ENCODE data around the gene SMARCA4. TPM values are rescaled to one million over a fixed set of nuclear protein-coding genes. Genes with fewer than 3 reads are reported as not detected.
A peak's percentile ranks its signal among the peaks of the same experiment; 100 is the strongest.
"Not testable (repeated sequence)": the region's sequence is repeated elsewhere in the genome, so short reads cannot be mapped to it uniquely, and the experiment has no call there.

Gene SMARCA4
- total and polyA plus RNA-seq, 5 donors from 2014 or later = 6.3 to 79.5 (median 7.5) TPM

GRCh38 chr19:11097367-11097766, 136.5 kb downstream of the SMARCA4 start:
- not testable (repeated sequence) for H3K4me3 Mint-ChIP-seq; H3K36me3 Mint-ChIP-seq; H3K27me3 ChIP-seq (ENCODE audit: control insufficient read depth, insufficient read depth, low read length); DNase-seq; H3K36me3 ChIP-seq (ENCODE audit: control insufficient read depth, insufficient read depth, low read length); H3K9me3 Mint-ChIP-seq; H3K4me3 ChIP-seq (ENCODE audit: low read depth, low read length); ATAC-seq (ENCODE audit: low read depth in 2 of 2); H3K27me3 Mint-ChIP-seq; H3K9me3 ChIP-seq (ENCODE audit: control insufficient read depth in 2 of 2, low read length in 2 of 2)
- H3K27ac ChIP-seq (ENCODE audit: insufficient read depth, low read length, poor library complexity, severe bottlenecking) = peak overlapping the region; percentile 25
- Mint-ChIP-seq H3K4me1 (peaks cover 17 to 50% (median 31%) of the 10 kb centered on the region in 4 donors), H3K27ac (peak overlapping the region in 2 of 3 donors; percentile 59 to 98)
- H3K4me1 ChIP-seq (ENCODE audit: control insufficient read depth, insufficient read depth, low read length, poor library complexity, severe bottlenecking) = peaks cover 35% of the 10 kb centered on the region

DNA sequence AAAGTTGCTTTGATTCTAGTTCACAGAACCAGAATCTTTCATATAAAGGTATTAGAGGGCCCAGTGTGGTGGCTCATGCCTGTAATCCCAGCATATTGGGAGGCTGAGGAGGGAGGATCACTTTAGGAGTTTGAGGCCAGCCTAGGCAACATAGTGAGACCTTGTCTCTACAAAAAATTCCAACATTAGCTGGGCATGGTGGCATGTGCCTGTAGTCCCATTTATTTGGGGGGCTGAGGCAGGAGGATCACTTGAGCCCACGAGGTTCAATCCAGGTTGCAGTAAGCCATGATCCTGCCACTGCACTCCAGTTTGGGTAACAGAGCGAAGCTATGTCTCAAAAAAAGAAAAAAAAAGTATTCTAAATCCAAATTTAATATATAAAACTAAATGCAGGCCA, 137.5 kb downstream of the SMARCA4 start:
- no peak overlapping the region for H3K27ac Mint-ChIP-seq
- H3K9me3 Mint-ChIP-seq = peaks cover 0 to 7% (median 2%) of the 10 kb centered on the region in 7 donors
- peaks cover 6% of the 10 kb centered on the region for H3K36me3 Mint-ChIP-seq
- H3K27me3 Mint-ChIP-seq = no peaks in the 10 kb centered on the region
- no peaks in the 10 kb centered on the region for H3K27me3 ChIP-seq (ENCODE audit: control insufficient read depth, insufficient read depth, low read length)
- ATAC-seq (ENCODE audit: low read depth in 2 of 2) (no peak), DNase-seq (no peak)
- peaks cover 2 to 5% of the 10 kb centered on the region in 2 experiments for H3K9me3 ChIP-seq (ENCODE audit: control insufficient read depth in 2 of 2, low read length in 2 of 2)
- no peak overlapping the region for H3K4me3 ChIP-seq (ENCODE audit: low read depth, low read length)
- H3K4me1 Mint-ChIP-seq = peaks cover 17 to 40% (median 26%) of the 10 kb centered on the region in 4 donors
- peaks cover 8% of the 10 kb centered on the region for H3K36me3 ChIP-seq (ENCODE audit: control insufficient read depth, insufficient read depth, low read length)
- no peak overlapping the region for H3K4me3 Mint-ChIP-seq
- no peak overlapping the region for H3K27ac ChIP-seq (ENCODE audit: insufficient read depth, low read length, poor library complexity, severe bottlenecking)
- H3K4me1 ChIP-seq (ENCODE audit: control insufficient read depth, insufficient read depth, low read length, poor library complexity, severe bottlenecking) = peaks cover 31% of the 10 kb centered on the region

GRCh38 chr19:11098861-11099260, 138.0 kb downstream of the SMARCA4 start:
- H3K4me3 Mint-ChIP-seq = peak overlapping the region in 1 of 4 donors; percentile 30
- no peaks in the 10 kb centered on the region for H3K27me3 Mint-ChIP-seq
- Histone ChIP-seq H3K4me3 (ENCODE audit: low read depth, low read length) (no peak overlapping the region), H3K36me3 (ENCODE audit: control insufficient read depth, insufficient read depth, low read length) (peaks cover 8% of the 10 kb centered on the region), H3K9me3 (ENCODE audit: control insufficient read depth in 2 of 2, low read length in 2 of 2) (peaks cover 2 to 5% of the 10 kb centered on the region in 2 experiments), H3K27ac (ENCODE audit: insufficient read depth, low read length, poor library complexity, severe bottlenecking) (no peak overlapping the region), H3K4me1 (ENCODE audit: control insufficient read depth, insufficient read depth, low read length, poor library complexity, severe bottlenecking) (peaks cover 31% of the 10 kb centered on the region), H3K27me3 (ENCODE audit: control insufficient read depth, insufficient read depth, low read length) (no peaks in the 10 kb centered on the region)
- peaks cover 9% of the 10 kb centered on the region for H3K36me3 Mint-ChIP-seq
- H3K9me3 Mint-ChIP-seq = peaks cover 0 to 7% (median 2%) of the 10 kb centered on the region in 7 donors
- ATAC-seq (ENCODE audit: low read depth in 2 of 2) = no peak
- no peak for DNase-seq
- peaks cover 17 to 36% (median 25%) of the 10 kb centered on the region in 4 donors for H3K4me1 Mint-ChIP-seq
- peak overlapping the region in 2 of 3 donors; percentile 18 to 31 for H3K27ac Mint-ChIP-seq

DNA sequence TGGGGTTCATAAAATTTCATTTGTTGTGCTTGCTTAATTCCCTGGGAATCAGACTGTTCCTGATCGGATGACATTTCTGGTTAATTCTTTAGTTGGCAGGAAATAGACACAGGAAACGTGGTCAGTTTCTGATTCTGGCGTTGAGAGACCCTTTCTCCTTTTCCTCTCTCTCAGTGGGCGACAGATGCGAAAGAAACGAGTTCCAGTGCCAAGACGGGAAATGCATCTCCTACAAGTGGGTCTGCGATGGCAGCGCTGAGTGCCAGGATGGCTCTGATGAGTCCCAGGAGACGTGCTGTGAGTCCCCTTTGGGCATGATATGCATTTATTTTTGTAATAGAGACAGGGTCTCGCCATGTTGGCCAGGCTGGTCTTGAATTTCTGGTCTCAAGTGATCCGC, 139.2 kb downstream of the SMARCA4 start:
- peaks cover 12% of the 10 kb centered on the region for H3K36me3 ChIP-seq (ENCODE audit: control insufficient read depth, insufficient read depth, low read length)
- H3K4me1 ChIP-seq (ENCODE audit: control insufficient read depth, insufficient read depth, low read length, poor library complexity, severe bottlenecking) = peaks cover 22% of the 10 kb centered on the region
- no peak overlapping the region for H3K4me3 ChIP-seq (ENCODE audit: low read depth, low read length)
- no peak overlapping the region for H3K27ac ChIP-seq (ENCODE audit: insufficient read depth, low read length, poor library complexity, severe bottlenecking)
- DNase-seq (no peak), ATAC-seq (ENCODE audit: low read depth in 2 of 2) (no peak)
- no peaks in the 10 kb centered on the region for H3K27me3 ChIP-seq (ENCODE audit: control insufficient read depth, insufficient read depth, low read length)
- peak overlapping the region in 1 of 4 donors; percentile 44 for H3K4me3 Mint-ChIP-seq
- peaks cover 13 to 26% (median 19%) of the 10 kb centered on the region in 4 donors for H3K4me1 Mint-ChIP-seq
- H3K9me3 ChIP-seq (ENCODE audit: control insufficient read depth in 2 of 2, low read length in 2 of 2) = peaks cover 2 to 5% of the 10 kb centered on the region in 2 experiments
- H3K9me3 Mint-ChIP-seq = peaks cover 0 to 7% (median 2%) of the 10 kb centered on the region in 7 donors
- H3K27me3 Mint-ChIP-seq = no peaks in the 10 kb centered on the region
- H3K27ac Mint-ChIP-seq = peak overlapping the region in 1 of 3 donors; percentile 71
- peaks cover 12% of the 10 kb centered on the region for H3K36me3 Mint-ChIP-seq

GRCh38 chr19:11101057-11101456, 140.2 kb downstream of the SMARCA4 start:
- no peaks in the 10 kb centered on the region for H3K27me3 Mint-ChIP-seq
- Histone ChIP-seq H3K27ac (ENCODE audit: insufficient read depth, low read length, poor library complexity, severe bottlenecking) (no peak overlapping the region), H3K4me3 (ENCODE audit: low read depth, low read length) (no peak overlapping the region), H3K4me1 (ENCODE audit: control insufficient read depth, insufficient read depth, low read length, poor library complexity, severe bottlenecking) (peaks cover 12% of the 10 kb centered on the region), H3K27me3 (ENCODE audit: control insufficient read depth, insufficient read depth, low read length) (no peaks in the 10 kb centered on the region), H3K9me3 (ENCODE audit: control insufficient read depth in 2 of 2, low read length in 2 of 2) (peaks cover 2 to 5% of the 10 kb centered on the region in 2 experiments), H3K36me3 (ENCODE audit: control insufficient read depth, insufficient read depth, low read length) (peaks cover 15% of the 10 kb centered on the region)
- H3K9me3 Mint-ChIP-seq = peaks cover 0 to 7% (median 2%) of the 10 kb centered on the region in 7 donors
- H3K36me3 Mint-ChIP-seq = peaks cover 12% of the 10 kb centered on the region
- peaks cover 10 to 16% (median 13%) of the 10 kb centered on the region in 4 donors for H3K4me1 Mint-ChIP-seq
- DNase-seq (no peak), ATAC-seq (ENCODE audit: low read depth in 2 of 2) (no peak)
- no peak overlapping the region for H3K4me3 Mint-ChIP-seq
- H3K27ac Mint-ChIP-seq = no peak overlapping the region

DNA sequence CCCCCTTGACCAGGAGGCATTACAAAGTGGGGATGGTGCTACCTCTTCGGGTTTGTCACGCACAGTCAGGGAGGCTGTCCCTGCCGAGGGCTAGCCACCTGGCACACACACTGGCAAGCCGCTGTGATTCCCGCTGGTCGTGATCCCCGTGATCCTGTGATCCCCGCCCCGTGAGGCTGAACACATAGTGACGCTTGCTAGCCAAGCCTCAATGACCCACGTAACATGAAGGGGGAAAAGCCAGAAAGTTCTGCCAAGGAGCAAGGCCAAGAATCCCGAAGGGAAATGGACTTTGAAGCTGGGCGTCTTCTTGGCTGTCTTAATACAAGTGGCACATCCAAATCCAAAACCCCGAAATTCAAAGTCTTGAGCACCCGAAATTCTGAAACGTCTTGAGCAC, 142.1 kb downstream of the SMARCA4 start:
- Histone ChIP-seq H3K27me3 (ENCODE audit: control insufficient read depth, insufficient read depth, low read length) (no peaks in the 10 kb centered on the region), H3K4me1 (ENCODE audit: control insufficient read depth, insufficient read depth, low read length, poor library complexity, severe bottlenecking) (peaks cover 3% of the 10 kb centered on the region), H3K36me3 (ENCODE audit: control insufficient read depth, insufficient read depth, low read length) (peaks cover 27% of the 10 kb centered on the region), H3K4me3 (ENCODE audit: low read depth, low read length) (no peak overlapping the region), H3K9me3 (ENCODE audit: control insufficient read depth in 2 of 2, low read length in 2 of 2) (peaks cover 2 to 5% of the 10 kb centered on the region in 2 experiments), H3K27ac (ENCODE audit: insufficient read depth, low read length, poor library complexity, severe bottlenecking) (no peak overlapping the region)
- DNase-seq (no peak), ATAC-seq (ENCODE audit: low read depth in 2 of 2) (no peak)
- Mint-ChIP-seq H3K27ac (no peak overlapping the region), H3K4me1 (peaks cover 4 to 7% (median 5%) of the 10 kb centered on the region in 4 donors), H3K4me3 (no peak overlapping the region), H3K27me3 (no peaks in the 10 kb centered on the region), H3K9me3 (peaks cover 0 to 3% (median 0%) of the 10 kb centered on the region in 7 donors), H3K36me3 (peaks cover 16% of the 10 kb centered on the region)

- Mint-ChIP-seq H3K27ac (peak overlapping the region in 1 of 3 donors; percentile 70), H3K36me3 (peaks cover 16% of the 10 kb centered on the region)
These were observed 142.8 kb downstream of the SMARCA4 start for GRCh38 chr19:11103667-11104066.

GRCh38 chr19:11105014-11105636, 144.3 kb downstream of the SMARCA4 start:
- peaks cover 18% of the 10 kb centered on the region for H3K36me3 Mint-ChIP-seq

More at GRCh38 chr19:11103667-11104066, 142.8 kb downstream of the SMARCA4 start:
- H3K27me3 Mint-ChIP-seq; H3K4me1 ChIP-seq (ENCODE audit: control insufficient read depth, insufficient read depth, low read length, poor library complexity, severe bottlenecking); ATAC-seq (ENCODE audit: low read depth in 2 of 2); H3K4me3 Mint-ChIP-seq; H3K27me3 ChIP-seq (ENCODE audit: control insufficient read depth, insufficient read depth, low read length); H3K4me3 ChIP-seq (ENCODE audit: low read depth, low read length); DNase-seq; H3K9me3 ChIP-seq (ENCODE audit: control insufficient read depth in 2 of 2, low read length in 2 of 2); H3K9me3 Mint-ChIP-seq; H3K27ac ChIP-seq (ENCODE audit: insufficient read depth, low read length, poor library complexity, severe bottlenecking); H3K4me1 Mint-ChIP-seq: not testable (repeated sequence)
- H3K36me3 ChIP-seq (ENCODE audit: control insufficient read depth, insufficient read depth, low read length) = peaks cover 31% of the 10 kb centered on the region

More at GRCh38 chr19:11105014-11105636, 144.3 kb downstream of the SMARCA4 start:
- Mint-ChIP-seq H3K4me1 (peaks cover 0 to 2% (median 1%) of the 10 kb centered on the region in 4 donors), H3K4me3 (no peak overlapping the region), H3K27ac (no peak overlapping the region), H3K27me3 (no peaks in the 10 kb centered on the region), H3K9me3 (no peaks in the 10 kb centered on the region)
- peaks cover 40% of the 10 kb centered on the region for H3K36me3 ChIP-seq (ENCODE audit: control insufficient read depth, insufficient read depth, low read length)
- ATAC-seq (ENCODE audit: low read depth in 2 of 2) (no peak), DNase-seq (no peak)
- no peak overlapping the region for H3K4me3 ChIP-seq (ENCODE audit: low read depth, low read length)
- H3K27me3 ChIP-seq (ENCODE audit: control insufficient read depth, insufficient read depth, low read length) = no peaks in the 10 kb centered on the region
- H3K9me3 ChIP-seq (ENCODE audit: control insufficient read depth in 2 of 2, low read length in 2 of 2) = no peaks in the 10 kb centered on the region
- no peaks in the 10 kb centered on the region for H3K4me1 ChIP-seq (ENCODE audit: control insufficient read depth, insufficient read depth, low read length, poor library complexity, severe bottlenecking)
- H3K27ac ChIP-seq (ENCODE audit: insufficient read depth, low read length, poor library complexity, severe bottlenecking) = no peak overlapping the region
